Nephron progenitor cell (in vitro differentiated cells): ENCODE measurements around the gene SENP7.

Source experiments
- DNase-seq: peaks from one replicate; pipeline ENCODE4 v3.0.0; 2021
- H3K27ac Mint-ChIP-seq: 2 replicates; pipeline ENCODE4 v1.8.0; 2021; ENCODE audit warnings: mild to moderate bottlenecking, moderate library complexity, mixed read lengths
- H3K27me3 Mint-ChIP-seq: 2 replicates; pipeline ENCODE4 v1.8.0; 2021; ENCODE audit warnings: mild to moderate bottlenecking, low read depth, mixed read lengths; ENCODE audit not compliant: poor library complexity
- H3K36me3 Mint-ChIP-seq: 2 replicates; pipeline ENCODE4 v1.8.0; 2021; ENCODE audit warnings: low read depth, mixed read lengths
- H3K4me1 Mint-ChIP-seq: 2 replicates; pipeline ENCODE4 v1.8.0; 2021; ENCODE audit warnings: mixed read lengths
- H3K4me3 Mint-ChIP-seq: 2 replicates; pipeline ENCODE4 v1.8.0; 2021; ENCODE audit warnings: mild to moderate bottlenecking, moderate library complexity, mixed read lengths
- H3K9me3 Mint-ChIP-seq: 2 replicates; pipeline ENCODE4 v1.8.0; 2021; ENCODE audit warnings: mild to moderate bottlenecking, moderate library complexity, mixed read lengths
- CTCF ChIP-seq: fragments of 200-600 bp; sonication (generic); IDR thresholded peaks from 2 replicates; pipeline ENCODE4 v1.5.0; 2021; ENCODE audit warnings: antibody characterized with exemption

Gene SENP7

GRCh38 chr3:101535221-101535620 is 22.2 kb upstream of the SENP7 start:
- TF ChIP-seq CTCF = no peak
- no peak for DNase-seq
- H3K27ac Mint-ChIP-seq = no peak overlapping the region
- H3K4me3 Mint-ChIP-seq = no peak overlapping the region
- H3K9me3 Mint-ChIP-seq = peaks cover 6% of the 10 kb centered on the region
- H3K27me3 Mint-ChIP-seq = peaks cover 35% of the 10 kb centered on the region
- H3K4me1 Mint-ChIP-seq = peaks cover 6% of the 10 kb centered on the region
- H3K36me3 Mint-ChIP-seq = no peaks in the 10 kb centered on the region

GRCh38 chr3:101533603-101533968 is 20.6 kb upstream of the SENP7 start:
- Mint-ChIP-seq H3K9me3 (peaks cover 4% of the 10 kb centered on the region), H3K27ac (no peak overlapping the region), H3K27me3 (peaks cover 24% of the 10 kb centered on the region), H3K36me3 (no peaks in the 10 kb centered on the region), H3K4me1 (peaks cover 6% of the 10 kb centered on the region), H3K4me3 (no peak overlapping the region)
- TF ChIP-seq CTCF = no peak
- no peak for DNase-seq

GRCh38 chr3:101532783-101533602 is 20.0 kb upstream of the SENP7 start:
- peaks cover 4% of the 10 kb centered on the region for H3K9me3 Mint-ChIP-seq
- no peak overlapping the region for H3K4me3 Mint-ChIP-seq
- no peak overlapping the region for H3K27ac Mint-ChIP-seq
- no peak for TF ChIP-seq CTCF
- no peak for DNase-seq
- H3K27me3 Mint-ChIP-seq = peaks cover 24% of the 10 kb centered on the region
- H3K4me1 Mint-ChIP-seq = peaks cover 6% of the 10 kb centered on the region
- no peaks in the 10 kb centered on the region for H3K36me3 Mint-ChIP-seq

- no peak for DNase-seq
- Mint-ChIP-seq H3K4me1 (peaks cover 6% of the 10 kb centered on the region), H3K27me3 (peaks cover 14% of the 10 kb centered on the region), H3K36me3 (no peaks in the 10 kb centered on the region), H3K27ac (no peak overlapping the region), H3K4me3 (no peak overlapping the region), H3K9me3 (peaks cover 4% of the 10 kb centered on the region)
- TF ChIP-seq CTCF = no peak
These were observed 18.6 kb upstream of the SENP7 start for GRCh38 chr3:101531473-101532086.

- no peak for TF ChIP-seq CTCF
- H3K36me3 Mint-ChIP-seq = no peaks in the 10 kb centered on the region
- H3K4me1 Mint-ChIP-seq = peaks cover 6% of the 10 kb centered on the region
- H3K9me3 Mint-ChIP-seq = peaks cover 4% of the 10 kb centered on the region
- H3K27me3 Mint-ChIP-seq = peaks cover 10% of the 10 kb centered on the region
- DNase-seq = no peak
- H3K4me3 Mint-ChIP-seq = no peak overlapping the region
- no peak overlapping the region for H3K27ac Mint-ChIP-seq
These were observed 17.7 kb upstream of the SENP7 start for GRCh38 chr3:101530686-101531047.
